GM12801 (cell line): ENCODE measurements around the gene RPS29.

Source experiments
- TF ChIP-seq, protein P1 (sequence below): IDR thresholded peaks from one replicate; pipeline ENCODE4 v1.5.1; 2011; ENCODE audit warnings: control low read depth; ENCODE audit not compliant: insufficient read length; ENCODE audit errors: extremely low read depth

Gene RPS29

GRCh38 chr14:49541049-49541448 is 45.1 kb downstream of the RPS29 start:
- TF ChIP-seq, protein P1, sequence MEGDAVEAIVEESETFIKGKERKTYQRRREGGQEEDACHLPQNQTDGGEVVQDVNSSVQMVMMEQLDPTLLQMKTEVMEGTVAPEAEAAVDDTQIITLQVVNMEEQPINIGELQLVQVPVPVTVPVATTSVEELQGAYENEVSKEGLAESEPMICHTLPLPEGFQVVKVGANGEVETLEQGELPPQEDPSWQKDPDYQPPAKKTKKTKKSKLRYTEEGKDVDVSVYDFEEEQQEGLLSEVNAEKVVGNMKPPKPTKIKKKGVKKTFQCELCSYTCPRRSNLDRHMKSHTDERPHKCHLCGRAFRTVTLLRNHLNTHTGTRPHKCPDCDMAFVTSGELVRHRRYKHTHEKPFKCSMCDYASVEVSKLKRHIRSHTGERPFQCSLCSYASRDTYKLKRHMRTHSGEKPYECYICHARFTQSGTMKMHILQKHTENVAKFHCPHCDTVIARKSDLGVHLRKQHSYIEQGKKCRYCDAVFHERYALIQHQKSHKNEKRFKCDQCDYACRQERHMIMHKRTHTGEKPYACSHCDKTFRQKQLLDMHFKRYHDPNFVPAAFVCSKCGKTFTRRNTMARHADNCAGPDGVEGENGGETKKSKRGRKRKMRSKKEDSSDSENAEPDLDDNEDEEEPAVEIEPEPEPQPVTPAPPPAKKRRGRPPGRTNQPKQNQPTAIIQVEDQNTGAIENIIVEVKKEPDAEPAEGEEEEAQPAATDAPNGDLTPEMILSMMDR: no peak

GRCh38 chr14:49538852-49539251 is 47.3 kb downstream of the RPS29 start:
- TF ChIP-seq, protein P1: no peak
